Neutrophil (primary cell): ENCODE data around the gene PLA1A.
"Not testable (repeated sequence)": the region's sequence is repeated elsewhere in the genome, so short reads cannot be mapped to it uniquely, and the experiment has no call there.

ENCODE experiments used
- H3K27ac ChIP-seq: fragments of 200-600 bp; sonication (generic); 2 replicates; pipeline ENCODE4 v1.5.1; 2016; ENCODE audit warnings: mild to moderate bottlenecking, moderate library complexity
- H3K27me3 ChIP-seq: fragments of 200-600 bp; sonication (generic); 2 replicates; pipeline ENCODE4 v1.6.0; 2016; ENCODE audit warnings: mild to moderate bottlenecking
- H3K36me3 ChIP-seq: fragments of 200-600 bp; sonication (generic); 2 replicates; pipeline ENCODE4 v1.5.1; 2017
- H3K4me1 ChIP-seq, 2 experiments: fragments of 200-600 bp in 1 of 2; sonication (generic) in 1 of 2; 1 replicate in 1 of 2; 2 replicates in 1 of 2; pipeline versions ENCODE4 v1.5.1 to v1.6.1; 2013 to 2016; ENCODE audit warnings: low read depth in 1 of 2, low read length in 1 of 2, mild to moderate bottlenecking in 1 of 2, moderate library complexity in 1 of 2; ENCODE audit not compliant: control insufficient read depth in 1 of 2, insufficient read depth in 1 of 2
- H3K4me3 ChIP-seq, 2 experiments: fragments of 200-600 bp in 1 of 2; sonication (generic) in 1 of 2; 1 replicate in 1 of 2; 2 replicates in 1 of 2; pipeline ENCODE4 v1.5.1; 2013 to 2016; ENCODE audit warnings: low read depth in 1 of 2, low read length in 1 of 2, mild to moderate bottlenecking in 1 of 2, moderate library complexity in 1 of 2
- H3K9me3 ChIP-seq: fragments of 200-600 bp; sonication (generic); 2 replicates; pipeline ENCODE4 v1.5.1; 2016
- TF ChIP-seq, protein P1 (sequence below): fragments of 200-600 bp; sonication (generic); IDR thresholded peaks from 2 replicates; pipeline ENCODE4 v1.5.1; 2016; ENCODE audit warnings: antibody characterized with exemption

PLA1A gene

DNA sequence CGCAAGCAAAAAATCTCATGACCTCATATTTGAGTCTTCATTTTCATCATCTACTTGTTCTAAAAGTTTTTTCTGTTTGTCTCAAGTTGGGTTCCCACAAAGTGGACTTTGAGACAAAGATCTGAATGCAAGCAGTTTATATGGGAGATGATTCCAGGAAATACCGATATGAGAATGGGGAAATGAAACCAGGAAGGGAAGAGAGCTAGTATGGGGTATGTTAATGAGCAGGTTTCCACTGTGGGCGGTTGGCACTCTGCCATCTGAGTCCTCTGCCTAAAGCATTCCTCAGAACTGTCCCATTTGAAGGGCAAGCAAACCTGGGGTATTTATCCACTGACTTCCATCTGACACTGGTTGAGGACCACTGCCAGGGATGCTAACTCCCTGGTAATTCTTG is 9.6 kb upstream of the PLA1A start:
- no peaks in the 10 kb centered on the region for H3K9me3 ChIP-seq
- peaks cover 0 to 5% of the 10 kb centered on the region in 2 experiments for H3K4me1 ChIP-seq
- TF ChIP-seq, protein P1, sequence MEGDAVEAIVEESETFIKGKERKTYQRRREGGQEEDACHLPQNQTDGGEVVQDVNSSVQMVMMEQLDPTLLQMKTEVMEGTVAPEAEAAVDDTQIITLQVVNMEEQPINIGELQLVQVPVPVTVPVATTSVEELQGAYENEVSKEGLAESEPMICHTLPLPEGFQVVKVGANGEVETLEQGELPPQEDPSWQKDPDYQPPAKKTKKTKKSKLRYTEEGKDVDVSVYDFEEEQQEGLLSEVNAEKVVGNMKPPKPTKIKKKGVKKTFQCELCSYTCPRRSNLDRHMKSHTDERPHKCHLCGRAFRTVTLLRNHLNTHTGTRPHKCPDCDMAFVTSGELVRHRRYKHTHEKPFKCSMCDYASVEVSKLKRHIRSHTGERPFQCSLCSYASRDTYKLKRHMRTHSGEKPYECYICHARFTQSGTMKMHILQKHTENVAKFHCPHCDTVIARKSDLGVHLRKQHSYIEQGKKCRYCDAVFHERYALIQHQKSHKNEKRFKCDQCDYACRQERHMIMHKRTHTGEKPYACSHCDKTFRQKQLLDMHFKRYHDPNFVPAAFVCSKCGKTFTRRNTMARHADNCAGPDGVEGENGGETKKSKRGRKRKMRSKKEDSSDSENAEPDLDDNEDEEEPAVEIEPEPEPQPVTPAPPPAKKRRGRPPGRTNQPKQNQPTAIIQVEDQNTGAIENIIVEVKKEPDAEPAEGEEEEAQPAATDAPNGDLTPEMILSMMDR: no peak
- H3K36me3 ChIP-seq: no peaks in the 10 kb centered on the region
- H3K27ac ChIP-seq: no peak overlapping the region
- no peak overlapping the region for H3K4me3 ChIP-seq
- H3K27me3 ChIP-seq: no peaks in the 10 kb centered on the region

DNA sequence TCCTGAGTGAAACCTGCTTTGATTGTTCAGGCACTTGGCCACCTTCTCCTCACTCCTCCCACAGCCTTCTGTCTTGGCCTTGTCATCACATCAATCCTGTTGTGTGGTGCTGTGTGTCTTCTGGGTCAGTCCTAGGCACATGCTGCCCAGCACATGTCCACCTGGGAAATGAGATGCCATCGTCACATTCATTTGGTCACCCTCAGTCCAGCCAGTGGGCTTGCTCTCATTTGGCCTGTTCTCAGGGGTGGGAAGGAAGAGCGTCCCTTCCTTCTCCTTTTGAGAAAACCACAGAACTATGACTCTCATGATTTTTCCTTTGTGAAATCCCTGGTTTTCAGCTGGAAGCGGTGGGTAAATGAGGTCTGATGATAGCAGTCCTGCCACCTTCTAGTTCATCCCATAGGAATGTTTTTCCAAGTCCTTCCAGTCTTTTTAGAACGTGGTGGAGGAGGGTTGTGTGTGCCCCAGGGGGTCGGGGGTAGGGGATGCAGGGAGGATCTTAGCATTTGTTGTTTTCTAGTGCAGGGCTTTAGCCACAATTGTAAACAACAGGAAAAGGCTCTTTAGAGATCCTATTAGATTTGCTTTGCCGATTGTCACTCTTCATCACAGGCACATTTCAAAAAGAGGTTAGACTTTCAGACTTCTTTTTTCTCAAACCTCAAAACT is 8.4 kb upstream of the PLA1A start:
- Histone ChIP-seq H3K27ac (no peak overlapping the region), H3K36me3 (no peaks in the 10 kb centered on the region), H3K4me3 (no peak overlapping the region), H3K9me3 (no peaks in the 10 kb centered on the region), H3K27me3 (no peaks in the 10 kb centered on the region), H3K4me1 (peaks cover 0 to 5% of the 10 kb centered on the region in 2 experiments)
- TF ChIP-seq, protein P1: no peak

DNA sequence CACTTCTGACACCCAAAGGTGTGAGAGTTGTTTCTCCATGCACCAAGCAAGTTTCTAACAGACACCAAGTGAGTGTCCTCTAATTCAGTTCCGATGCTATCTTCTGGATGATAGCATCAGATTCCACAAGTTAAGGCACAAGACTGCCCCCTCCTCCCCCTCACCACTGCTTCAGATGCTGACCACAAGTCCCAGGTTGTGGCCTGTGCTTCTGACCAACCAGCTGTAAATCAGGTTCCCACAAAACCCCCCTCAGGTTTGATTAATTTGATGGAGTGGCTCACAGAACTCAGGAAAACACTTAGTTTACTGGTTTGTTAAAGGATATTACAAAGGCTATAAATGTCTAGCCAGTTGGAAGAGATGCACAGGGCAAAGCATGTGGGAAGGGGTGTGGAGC is 7.0 kb upstream of the PLA1A start:
- Histone ChIP-seq H3K9me3 (no peaks in the 10 kb centered on the region), H3K27ac (no peak overlapping the region), H3K36me3 (no peaks in the 10 kb centered on the region), H3K4me1 (peaks cover 0 to 5% of the 10 kb centered on the region in 2 experiments), H3K4me3 (no peak overlapping the region), H3K27me3 (no peaks in the 10 kb centered on the region)
- TF ChIP-seq, protein P1: no peak

DNA sequence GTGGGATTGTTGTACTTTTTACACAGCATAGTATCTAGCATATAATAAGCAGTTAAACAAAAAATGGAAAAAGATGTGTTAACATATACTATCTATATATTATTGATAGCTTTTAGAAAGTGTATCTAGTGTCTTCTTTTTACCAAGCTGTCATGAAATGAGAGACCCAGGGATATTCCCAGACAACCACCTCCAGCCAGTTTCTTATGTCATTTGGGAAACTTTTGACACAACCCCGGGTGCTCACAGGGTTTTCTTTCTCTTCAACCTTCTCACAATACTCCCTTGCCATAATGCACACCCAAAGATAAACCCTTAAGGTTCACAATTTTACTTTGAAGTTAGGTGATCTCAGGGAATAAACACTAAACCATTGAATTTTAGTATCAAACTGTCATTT is 4.8 kb upstream of the PLA1A start:
- Histone ChIP-seq H3K4me3 (no peak overlapping the region), H3K27me3 (no peaks in the 10 kb centered on the region), H3K36me3 (no peaks in the 10 kb centered on the region), H3K27ac (no peak overlapping the region), H3K4me1 (peaks cover 5 to 6% of the 10 kb centered on the region in 2 experiments), H3K9me3 (no peaks in the 10 kb centered on the region)
- TF ChIP-seq, protein P1: no peak

DNA sequence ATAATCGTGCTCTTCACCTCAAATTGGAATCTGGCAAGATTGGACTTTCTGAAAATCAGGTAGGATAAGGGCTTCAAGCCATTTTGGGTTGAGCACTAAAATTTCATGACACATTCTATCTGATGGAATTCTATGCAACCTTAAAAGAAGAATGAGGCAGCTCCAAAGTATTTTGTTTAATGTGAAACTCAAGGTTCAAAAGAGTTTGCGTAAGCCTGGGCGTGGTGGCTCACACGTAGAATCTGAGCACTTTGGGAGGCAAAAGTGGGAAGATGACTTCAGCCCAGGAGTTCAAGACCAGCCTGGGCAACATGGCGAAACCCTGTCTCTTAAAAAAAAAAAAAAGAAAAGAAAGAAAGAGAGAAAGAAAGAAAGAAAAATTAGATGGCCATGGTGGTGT is 3.6 kb upstream of the PLA1A start:
- H3K27me3 ChIP-seq: no peaks in the 10 kb centered on the region
- no peaks in the 10 kb centered on the region for H3K9me3 ChIP-seq
- H3K4me3 ChIP-seq: no peak overlapping the region
- TF ChIP-seq, protein P1: no peak
- H3K36me3 ChIP-seq: no peaks in the 10 kb centered on the region
- no peak overlapping the region for H3K27ac ChIP-seq
- H3K4me1 ChIP-seq: peaks cover 4 to 6% of the 10 kb centered on the region in 2 experiments

DNA sequence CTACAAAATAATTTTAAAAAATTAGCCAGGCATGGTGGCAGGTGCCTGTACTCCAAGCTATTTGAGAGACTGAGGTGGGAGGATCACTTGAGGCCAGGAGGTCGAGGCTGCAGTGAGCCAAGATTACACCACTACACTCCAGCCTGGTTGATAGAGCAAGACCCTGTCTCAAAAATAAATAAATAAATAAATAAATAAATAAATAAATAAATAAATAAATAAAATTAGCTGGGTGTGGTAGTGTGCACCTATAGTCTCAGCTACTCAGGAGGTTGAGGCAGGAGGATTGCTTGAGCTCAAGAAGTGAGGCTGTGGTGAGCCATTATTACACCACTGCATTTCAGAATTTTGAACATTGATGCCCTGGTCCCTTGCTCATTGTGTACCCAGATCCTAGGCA is 2.8 kb upstream of the PLA1A start:
- H3K4me1 ChIP-seq, H3K4me3 ChIP-seq, H3K27me3 ChIP-seq, H3K36me3 ChIP-seq, H3K9me3 ChIP-seq, H3K27ac ChIP-seq: not testable (repeated sequence)
